Stimulated activated CD8-positive, alpha-beta memory T cell treated with anti-CD3 and anti-CD28 coated beads, Interleukin-7, amount 100 ng/mL, for 24 hours (primary cell): Measurements from ENCODE around the gene ARID3C.
A peak's percentile ranks its signal among the peaks of the same experiment; 100 is the strongest.

ENCODE experiments used
- DNase-seq: peaks from one replicate; pipeline ENCODE4 v3.0.0-alpha.2; 2020; ENCODE audit warnings: low read depth

The ARID3C gene, protein sequence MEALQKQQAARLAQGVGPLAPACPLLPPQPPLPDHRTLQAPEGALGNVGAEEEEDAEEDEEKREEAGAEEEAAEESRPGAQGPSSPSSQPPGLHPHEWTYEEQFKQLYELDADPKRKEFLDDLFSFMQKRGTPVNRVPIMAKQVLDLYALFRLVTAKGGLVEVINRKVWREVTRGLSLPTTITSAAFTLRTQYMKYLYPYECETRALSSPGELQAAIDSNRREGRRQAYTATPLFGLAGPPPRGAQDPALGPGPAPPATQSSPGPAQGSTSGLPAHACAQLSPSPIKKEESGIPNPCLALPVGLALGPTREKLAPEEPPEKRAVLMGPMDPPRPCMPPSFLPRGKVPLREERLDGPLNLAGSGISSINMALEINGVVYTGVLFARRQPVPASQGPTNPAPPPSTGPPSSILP

DNA sequence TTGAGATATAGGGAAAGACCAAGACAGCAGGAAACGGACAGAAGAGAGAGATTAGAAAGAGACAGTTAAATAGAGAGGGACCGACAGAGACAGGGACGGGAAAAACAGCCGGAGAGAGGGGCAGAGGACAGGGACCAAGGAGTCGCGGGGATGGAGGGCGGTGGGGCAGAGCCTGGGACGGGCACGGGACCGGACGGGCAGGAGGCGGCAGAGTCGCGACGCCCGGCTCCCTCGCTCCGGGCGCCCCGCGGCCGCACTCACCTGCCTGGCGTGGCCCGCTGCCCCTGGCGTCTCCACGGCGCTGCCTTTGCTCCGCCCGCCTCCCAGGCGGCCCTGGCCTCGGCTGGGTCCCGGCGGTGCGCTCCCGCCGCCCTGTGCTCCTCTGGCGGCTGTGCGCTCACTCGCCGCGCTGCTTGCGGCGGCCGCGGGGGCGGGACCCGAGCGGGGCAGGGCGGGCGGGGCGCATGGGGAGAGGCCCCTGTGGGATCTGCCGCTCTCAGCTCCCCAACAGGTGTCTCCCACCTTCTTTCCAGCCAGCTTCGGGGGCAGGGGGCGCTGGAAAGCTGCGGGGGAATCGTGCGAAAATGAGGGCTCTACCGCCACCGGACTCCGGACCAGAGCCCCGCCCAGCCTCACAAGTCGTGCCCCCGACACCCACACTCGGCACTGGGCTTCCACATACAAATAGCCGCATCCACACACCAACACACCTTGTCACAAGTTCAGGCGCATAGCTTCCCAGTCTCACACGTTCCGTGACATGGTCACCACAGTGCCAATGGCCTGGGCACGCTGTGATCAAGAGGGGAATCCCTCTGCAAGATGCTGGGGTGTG lies at the start of gene ARID3C:
Gene ARID3C, minus strand, starts transcription at position 411 of the 835 bp plus-strand sequence. CDS start 1,052 bp downstream, outside the sequence.
- no peak for DNase-seq

DNA sequence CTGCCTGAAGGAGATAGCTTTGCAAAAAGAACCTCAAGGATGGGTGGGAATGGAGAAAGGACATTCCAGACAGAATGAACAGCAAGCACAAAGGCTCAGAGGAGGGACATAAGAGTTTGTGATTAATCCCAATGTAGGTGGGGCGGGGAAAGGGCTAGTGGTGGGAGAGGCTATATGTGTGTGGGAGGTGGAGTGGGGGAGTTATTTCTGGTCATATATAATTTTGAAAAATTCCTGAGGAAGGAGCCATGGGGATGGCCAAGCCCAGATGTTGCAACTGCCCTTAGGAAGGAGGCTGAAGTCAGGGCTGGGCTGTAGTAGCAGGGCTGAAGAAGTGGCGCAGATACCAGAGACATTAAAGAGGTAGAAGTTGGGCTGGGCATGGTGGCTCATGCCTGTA lies 47.0 kb upstream of the ARID3C start:
- DNase-seq: no peak

DNA sequence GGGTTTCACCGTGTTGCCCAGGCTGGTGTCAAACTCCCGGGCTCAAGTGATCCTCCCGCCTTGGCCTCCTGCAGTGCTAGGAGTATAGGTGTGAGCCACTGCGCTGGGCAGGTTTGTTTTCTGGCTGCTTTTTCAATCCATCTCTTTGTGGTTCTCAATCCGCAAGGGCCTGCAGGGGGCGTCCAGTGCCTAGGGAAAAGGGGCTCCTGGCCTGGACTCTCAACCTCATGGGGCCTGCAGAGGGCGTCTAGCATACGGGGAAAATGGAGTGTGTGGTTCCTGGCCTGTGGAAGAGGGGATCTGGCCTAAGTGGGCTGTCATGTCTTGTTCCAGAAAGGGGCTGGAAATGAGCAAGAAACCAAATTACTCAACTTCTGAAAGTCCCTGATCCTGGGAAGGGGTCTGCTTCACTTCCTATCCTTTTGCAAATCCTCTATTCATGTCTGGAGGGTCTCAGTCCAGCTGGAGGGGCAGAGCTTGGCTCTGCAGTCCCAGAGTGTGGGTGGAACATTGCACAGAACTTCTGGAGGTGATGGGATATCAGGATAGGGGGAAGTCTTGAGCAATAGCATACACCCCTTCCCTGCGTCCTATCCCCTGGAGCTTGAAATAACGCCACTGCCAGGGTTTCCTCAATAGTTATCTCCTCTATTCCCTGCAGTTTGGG lies 46.3 kb upstream of the ARID3C start:
- peak; percentile 36 for DNase-seq

DNA sequence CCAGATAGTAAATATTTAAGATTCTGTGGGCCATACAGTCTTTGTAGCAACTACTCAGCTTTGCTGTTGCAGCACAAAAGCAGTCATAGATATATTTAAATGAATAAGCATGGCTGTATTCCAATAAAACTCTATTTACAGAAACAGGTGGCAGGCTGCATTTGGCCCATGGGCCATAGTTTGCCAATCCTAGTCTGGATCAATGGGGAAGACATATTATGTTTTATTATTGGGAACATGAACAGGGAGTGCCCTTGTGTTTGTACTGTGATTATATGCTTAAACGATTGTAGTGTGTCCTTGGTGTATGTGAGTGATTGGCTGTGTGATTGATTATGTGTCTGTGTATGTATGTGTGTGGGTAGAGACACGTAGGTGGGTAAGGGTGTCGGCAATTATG lies 45.6 kb upstream of the ARID3C start:
- DNase-seq: no peak

DNA sequence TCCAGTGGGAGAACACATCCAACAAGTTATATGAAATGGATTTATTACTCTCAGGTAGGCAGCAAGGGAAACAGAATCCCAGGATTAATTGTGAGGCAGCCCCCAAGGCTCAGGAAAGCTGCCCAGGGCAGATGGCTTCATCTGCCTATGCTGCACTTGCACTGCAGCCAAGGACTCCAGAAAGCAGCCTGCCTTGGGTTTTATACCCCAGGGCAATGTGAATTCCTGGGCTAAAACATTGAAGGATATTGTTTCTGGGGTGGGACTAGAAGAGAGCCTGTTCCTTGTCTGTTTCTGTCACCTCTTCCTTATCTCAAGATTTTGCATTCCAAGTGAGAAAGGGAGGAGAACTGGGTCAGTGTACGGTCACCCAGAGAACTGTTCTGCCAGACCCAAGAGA lies 42.4 kb upstream of the ARID3C start:
- no peak for DNase-seq

DNA sequence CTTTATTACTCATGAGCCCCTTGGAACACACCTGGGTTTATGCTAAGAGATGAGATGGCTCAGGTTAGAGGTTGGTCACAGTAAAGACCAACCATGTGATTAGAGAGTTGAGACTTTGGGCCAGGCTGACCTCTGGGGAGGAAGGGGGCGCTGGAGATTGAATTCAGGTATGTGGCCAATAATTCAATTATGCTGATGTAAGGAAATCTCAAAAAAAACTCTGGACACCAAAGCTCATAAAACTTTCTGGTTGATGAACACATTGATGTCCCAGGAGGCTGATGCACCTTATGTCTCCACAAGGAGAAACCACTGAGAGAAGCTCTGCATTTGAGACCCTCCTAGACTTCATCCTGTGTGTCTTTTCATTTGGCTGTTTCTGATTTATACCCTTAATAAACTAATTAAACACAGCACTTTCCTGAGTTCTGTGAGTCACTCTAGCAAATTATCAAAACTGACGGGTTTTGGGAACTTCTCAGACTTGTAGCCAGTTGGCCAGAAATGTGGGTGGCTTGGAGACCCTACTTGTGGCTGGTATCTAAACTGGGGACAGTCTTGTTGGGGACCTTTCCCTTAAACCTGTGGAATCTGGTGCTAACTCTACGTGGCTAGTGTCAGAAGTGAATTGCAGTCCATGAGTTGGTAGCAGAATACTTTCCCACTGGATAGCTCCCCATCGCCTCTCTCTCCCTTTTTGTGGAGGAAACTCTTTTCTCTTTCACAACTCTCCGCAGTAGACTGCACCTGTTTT lies 41.1 kb upstream of the ARID3C start:
- no peak for DNase-seq

DNA sequence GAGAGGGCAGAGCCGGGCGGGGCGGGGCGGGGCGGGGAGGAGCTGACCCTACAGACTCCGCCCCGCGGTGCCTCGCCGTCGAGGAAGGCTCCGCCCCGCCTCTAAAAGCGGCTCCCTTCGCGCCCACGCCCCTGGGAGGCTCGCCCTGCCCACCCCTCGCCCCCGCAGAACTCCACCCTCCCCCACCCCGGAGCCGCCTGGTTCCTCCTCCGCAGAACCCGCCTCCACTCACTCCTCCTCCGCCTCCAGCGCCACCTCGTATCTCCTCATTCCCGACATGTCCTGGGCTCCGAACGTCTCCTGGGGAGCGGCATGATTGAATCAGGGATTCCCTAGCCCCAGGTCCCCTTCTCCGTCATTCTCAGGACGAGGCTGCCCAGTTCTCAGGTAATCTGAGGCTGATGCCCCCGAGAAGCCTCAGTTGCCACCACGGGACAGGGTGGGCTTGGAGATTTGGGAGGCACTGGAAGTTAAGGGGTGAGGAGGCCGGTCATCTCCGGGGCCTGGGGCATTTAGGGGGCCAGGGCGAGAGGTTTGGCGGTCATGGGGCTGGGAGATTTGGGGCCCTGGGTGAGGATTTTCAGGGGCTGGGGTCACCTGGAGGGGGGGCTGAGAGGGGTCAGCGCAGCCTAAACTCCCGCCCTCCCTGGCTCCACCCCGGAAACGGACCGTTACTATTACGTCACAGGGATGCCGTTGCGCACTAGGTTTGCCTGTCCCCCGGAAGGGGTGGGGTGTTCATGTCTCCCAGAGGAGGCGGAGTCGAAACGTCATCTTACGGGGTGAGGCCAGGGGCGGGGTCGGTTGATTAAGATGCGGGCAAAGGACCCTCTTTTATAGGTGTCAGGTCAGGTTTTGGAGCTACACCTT lies 36.8 kb upstream of the ARID3C start:
- peak; percentile 71 for DNase-seq

DNA sequence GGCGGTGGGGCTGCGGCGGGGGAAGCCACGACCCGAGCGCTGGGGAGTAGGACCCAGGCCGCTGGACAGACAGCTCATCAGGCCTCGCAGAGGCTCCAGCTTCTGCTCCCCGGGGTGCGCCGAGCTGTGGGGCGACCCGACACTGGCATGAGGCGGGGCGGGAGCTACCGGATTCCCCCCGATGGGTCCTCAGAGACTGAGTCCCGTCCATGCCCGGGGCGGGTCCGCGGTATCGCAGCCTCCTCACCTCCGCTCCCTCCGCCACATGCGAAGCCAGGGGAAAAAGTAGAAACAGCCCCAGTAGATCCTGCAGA lies 36.2 kb upstream of the ARID3C start:
- DNase-seq: no peak

DNA sequence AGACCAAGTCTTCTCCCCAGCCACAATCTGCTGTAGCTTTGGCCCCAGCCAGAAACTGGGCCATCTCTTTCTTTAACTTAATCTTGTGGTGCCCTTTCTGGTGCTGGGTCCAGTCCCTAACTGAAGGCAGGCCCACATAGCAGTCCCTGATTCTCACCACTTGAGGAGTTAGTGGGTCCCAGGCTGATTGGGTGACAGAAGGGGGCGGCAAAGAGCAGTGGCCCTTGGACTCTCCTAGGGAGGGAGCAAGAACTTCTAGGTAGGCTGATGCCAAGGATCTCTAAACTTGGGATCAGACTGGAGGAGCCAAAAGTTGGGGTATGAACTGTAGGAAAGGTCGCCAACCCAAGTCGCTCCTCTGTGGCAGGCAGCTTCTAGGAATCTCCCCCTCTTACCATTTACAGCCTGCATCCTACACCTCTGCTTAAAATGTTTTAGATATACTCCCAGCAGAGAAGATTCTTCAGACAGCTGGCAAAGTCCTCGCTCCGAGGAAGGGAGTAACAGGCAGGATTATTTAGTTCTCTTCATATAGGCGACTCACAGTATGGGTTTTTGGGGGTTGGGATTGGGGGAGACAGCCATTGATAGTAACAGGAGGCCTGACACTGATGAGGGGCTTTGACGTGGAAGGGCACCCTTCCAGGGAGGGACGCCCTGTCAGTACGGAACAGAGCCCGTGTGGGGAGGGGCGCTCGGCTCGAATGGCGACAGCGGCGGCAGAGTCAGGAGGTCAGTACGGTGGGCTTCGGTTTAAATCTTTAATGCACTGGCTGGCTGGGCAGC lies 35.6 kb upstream of the ARID3C start:
- DNase-seq: peak; percentile 59

DNA sequence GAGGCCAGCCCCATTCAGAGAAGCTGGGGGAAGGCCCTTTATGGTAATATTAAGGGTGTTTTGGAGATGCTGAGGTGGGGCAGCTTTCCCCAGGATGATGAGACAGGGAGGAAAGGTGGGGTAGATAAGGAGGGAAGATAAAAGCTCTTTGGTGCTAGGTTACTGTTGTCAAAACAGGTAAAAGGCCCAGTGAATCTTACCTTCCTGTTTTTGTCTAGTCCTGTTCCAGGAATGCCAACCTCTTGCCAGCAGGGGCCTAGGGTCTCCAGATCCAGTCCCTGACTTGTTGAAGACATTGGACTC lies 34.4 kb upstream of the ARID3C start:
- DNase-seq: no peak

DNA sequence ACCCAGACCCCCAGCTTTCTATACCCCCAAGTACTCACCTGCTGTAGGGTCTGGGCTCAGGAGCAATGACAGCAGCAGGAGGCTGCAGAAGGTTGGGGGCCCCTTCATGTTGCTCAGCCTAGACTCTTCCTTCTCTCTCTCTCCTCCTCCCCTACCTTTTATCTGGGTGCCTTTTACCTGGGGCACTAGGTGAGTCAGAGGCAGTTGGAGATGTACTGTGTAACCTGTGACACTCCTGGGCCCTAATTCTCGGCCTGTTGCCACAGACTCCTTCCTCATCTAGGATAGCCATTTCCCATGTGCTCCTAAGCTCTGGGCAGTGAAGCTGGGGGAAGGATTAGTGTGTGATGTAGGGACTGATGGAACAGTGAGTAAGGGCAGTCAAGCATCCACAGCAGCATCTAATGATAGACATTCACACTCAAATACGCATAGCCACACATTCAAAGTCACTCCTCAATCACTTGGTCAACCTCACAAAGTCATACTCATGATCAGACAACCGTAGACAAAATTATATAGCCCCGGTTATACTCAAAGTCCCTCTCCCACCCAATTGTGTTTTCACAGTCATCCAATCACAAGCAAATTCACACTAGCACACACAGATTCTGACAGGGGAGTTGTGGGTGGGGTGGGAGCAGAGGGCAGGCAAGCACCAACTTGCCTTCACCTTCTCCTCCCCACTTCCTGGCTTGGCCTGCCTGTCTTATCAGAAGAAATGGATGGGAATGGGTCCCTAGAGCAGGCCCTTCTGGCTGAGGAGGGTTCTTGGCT lies 33.8 kb upstream of the ARID3C start, which contains the start of gene CCL27:
Gene CCL27, minus strand, starts transcription at position 132 of the 777 bp plus-strand sequence. Its CDS starts 24 bp downstream, at position 108.
- no peak for DNase-seq

DNA sequence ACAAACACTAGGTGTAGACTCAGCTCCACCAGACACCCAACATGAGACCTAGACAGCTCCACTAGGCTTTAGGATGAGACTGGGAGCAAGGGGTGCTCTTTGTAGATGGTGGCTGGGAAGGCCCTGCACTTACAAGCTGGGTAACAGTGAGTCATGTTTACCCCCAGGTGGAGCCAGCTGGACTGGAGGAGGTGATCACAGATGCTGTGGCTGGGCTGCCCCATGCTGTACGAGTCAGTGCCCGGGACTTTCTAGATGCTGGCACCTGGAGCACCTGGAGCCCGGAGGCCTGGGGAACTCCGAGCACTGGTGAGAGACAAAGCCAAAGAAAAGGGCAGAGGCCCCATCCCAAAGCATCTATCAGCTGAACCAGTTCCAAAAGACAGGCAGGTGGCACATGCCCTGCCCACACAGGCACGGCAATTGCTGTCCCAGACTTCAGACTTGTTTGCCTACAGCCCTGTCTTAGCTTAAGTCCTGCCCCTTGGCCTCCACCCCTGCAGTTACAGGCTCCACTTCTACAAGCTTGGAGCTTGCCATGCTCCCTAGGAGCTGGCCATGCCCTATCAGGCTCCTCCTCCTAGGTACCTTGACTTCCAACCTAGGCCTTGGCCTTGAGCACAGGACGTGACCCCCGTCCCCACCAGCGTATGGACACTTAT lies 30.9 kb upstream of the ARID3C start:
- no peak for DNase-seq

DNA sequence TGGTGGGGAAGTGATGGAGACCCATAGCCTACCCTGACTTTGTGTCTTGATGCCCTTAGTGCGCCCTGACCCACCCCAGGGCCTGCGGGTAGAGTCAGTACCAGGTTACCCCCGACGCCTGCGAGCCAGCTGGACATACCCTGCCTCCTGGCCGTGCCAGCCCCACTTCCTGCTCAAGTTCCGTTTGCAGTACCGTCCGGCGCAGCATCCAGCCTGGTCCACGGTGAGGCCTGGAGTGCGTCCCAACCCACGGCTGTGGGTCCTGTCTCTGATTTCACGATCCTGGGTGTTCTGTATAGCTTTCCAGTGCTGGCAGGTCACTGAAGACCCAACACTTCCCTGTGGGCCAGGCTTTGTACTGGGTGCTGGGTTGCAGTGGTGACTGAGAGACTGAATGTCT lies 29.6 kb upstream of the ARID3C start:
- no peak for DNase-seq

DNA sequence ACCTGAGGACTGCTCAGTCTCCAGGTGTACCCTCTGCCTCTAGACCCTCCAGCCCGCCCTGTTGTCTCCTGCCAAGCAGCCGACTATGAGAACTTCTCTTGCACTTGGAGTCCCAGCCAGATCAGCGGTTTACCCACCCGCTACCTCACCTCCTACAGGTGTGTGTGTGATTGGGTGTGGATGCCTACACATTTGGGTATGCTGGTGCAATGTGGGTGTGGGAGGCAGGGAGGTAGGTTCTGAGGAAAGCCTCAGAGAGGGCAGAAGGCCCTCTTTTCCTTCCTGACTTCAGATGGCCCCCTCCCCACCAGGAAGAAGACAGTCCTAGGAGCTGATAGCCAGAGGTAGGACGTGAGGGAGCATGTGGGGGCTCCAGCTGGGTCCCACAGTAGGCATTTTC lies 28.1 kb upstream of the ARID3C start:
- no peak for DNase-seq

DNA sequence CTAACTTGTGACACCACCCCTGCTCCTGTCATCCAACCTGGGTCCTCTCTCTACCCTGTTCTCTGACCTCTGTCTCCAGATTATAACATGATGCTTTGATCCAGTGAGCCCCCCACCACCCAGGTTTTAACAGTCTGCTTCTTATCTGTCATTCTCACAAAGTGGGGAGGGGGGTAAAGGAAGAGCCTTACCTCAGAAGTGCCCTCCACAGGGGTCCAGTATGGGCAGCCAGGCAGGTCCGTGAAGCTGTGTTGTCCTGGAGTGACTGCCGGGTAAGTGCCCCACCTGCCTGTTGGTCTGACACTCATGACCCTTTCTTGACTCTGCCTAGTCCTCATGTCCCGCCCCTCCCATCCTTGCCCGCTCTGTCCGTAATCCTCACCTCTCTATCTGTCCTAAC lies 26.5 kb upstream of the ARID3C start:
- DNase-seq: no peak

DNA sequence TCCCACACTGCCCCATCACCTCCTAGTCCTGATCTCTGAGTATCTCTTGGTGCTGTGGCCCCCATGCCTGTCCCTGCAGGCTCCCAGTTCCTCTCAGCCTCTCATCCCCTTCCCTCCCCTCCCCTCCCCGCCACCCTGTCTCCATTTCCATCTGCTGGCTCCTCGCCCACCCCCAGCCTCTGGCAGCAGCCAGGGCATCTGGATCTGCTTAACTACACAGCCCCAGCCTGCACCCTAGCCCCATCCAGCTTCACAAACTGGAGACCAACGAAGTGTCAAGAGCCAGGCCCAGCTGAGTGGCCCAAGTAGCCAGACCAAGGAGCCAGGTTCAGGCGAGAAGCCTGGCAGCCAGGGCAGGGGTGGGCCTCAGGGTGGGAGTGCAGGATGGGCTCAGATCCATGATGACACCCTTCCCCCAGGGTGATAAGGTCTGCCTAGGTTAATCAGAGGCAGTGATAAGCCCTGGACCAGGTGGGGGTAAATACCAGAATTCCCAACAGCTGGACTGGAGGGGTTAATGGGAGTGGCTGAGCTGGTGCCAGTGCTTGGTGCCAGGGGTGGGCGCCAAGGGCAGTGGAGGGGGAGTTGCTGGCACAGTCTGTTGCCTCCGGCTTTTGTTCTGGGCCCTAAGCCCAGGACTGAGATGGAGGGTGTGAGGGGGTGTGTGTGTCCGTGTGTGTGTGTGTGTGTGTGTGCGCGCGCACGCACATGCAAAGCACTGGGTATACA lies 25.6 kb upstream of the ARID3C start:
- no peak for DNase-seq

DNA sequence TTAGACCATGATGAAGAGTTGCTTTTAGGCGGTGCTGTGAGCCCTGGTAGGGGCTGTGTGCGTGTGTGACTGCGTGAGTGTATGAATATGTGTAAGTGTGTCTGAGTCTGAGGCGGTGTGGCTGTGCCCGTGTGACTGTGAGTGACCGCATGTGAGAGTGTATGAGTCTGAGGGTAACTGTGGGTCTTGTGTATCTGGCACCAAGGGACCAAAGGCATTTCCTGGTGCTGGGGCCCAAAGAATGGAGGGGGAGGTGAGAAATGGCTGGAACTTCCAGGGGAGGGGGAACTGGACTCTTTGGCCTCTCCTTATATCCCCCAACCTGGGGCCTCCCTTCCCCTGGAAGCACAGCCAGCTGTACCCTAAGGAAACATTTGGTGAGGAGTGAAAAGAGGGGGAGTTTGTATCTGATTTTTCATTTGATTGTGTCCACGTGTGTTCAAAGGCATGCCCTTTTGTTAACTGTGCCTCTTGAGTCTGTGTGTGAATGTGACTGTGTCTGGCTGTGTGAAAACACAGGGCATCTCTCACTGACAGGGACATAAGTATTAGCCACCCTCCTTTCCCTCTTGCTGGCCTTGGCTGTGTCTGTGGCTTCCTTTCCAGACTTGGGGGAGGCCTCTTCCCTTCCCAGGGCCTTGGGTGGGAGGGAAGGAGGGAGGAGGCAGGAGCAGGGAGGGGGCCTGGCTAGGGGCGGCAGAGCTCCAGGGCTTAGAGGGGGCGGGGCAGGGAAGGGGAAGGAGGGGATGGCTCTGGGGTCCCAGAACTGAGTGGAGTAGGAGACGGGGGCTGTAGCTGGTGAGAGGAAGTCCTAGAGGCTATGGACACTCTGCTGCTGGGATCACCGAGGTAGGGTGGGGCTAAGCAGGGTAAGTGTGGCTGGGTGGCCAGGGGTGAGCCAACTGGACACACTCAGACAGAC lies 24.5 kb upstream of the ARID3C start:
- no peak for DNase-seq
